ENCODE results near the gene WIPF2. TPM values are rescaled to one million over a fixed set of nuclear protein-coding genes. Genes with fewer than 3 reads are reported as not detected.

WIPF2 gene
- total RNA-seq, 4 donors from 2014 or later, result 7.8 to 21.5 (median 12.1) TPM

GRCh38 chr17:40173778-40174135, 45.3 kb upstream of the WIPF2 start:
- intact Hi-C loops (cut with DNase I), result no loop called here
- TF ChIP-seq CTCF (IDR thresholded peaks at IDR 0.05) (no peak), EP300 (IDR thresholded peaks at IDR 0.05) (no peak), POLR2A (IDR thresholded peaks at IDR 0.05; ENCODE audit: low read depth) (no peak), POLR2AphosphoS5 (IDR thresholded peaks at IDR 0.05) (no peak)
- no peaks in the 10 kb centered on the region for H3K27me3 ChIP-seq
- WGBS, result 65% methylated on average over 3 of the region's 3 CpGs
- H3K27ac ChIP-seq (replicated peaks in 1 of 4), result no peak overlapping the region
- no peaks in the 10 kb centered on the region for H3K9me3 ChIP-seq
- H3K4me1 ChIP-seq, result peaks cover 16 to 27% (median 22%) of the 10 kb centered on the region in 4 donors
- no peak overlapping the region for H3K4me3 ChIP-seq
- peaks cover 43 to 82% (median 62%) of the 10 kb centered on the region in 4 donors for H3K36me3 ChIP-seq
- no peak for DNase-seq (ENCODE audit: extremely low spot score)

- Histone ChIP-seq H3K27ac (replicated peaks in 1 of 4) (no peak overlapping the region), H3K27me3 (no peaks in the 10 kb centered on the region), H3K4me1 (peaks cover 16 to 25% (median 21%) of the 10 kb centered on the region in 4 donors), H3K9me3 (no peaks in the 10 kb centered on the region), H3K4me3 (no peak overlapping the region), H3K36me3 (peaks cover 36 to 74% (median 55%) of the 10 kb centered on the region in 4 donors)
- intact Hi-C loops (cut with DNase I), result no loop called here
- TF ChIP-seq POLR2AphosphoS5 (IDR thresholded peaks at IDR 0.05) (no peak), EP300 (IDR thresholded peaks at IDR 0.05) (no peak), CTCF (IDR thresholded peaks at IDR 0.05) (no peak), POLR2A (IDR thresholded peaks at IDR 0.05; ENCODE audit: low read depth) (no peak)
- 84% methylated on average over 1 of the region's 1 CpG for WGBS
- DNase-seq (ENCODE audit: extremely low spot score), result no peak
Measured at GRCh38 chr17:40174514-40174913, 44.6 kb upstream of the WIPF2 start.

- intact Hi-C loops (cut with DNase I), result no loop called here
- H3K27me3 ChIP-seq, result no peaks in the 10 kb centered on the region
- no peaks in the 10 kb centered on the region for H3K9me3 ChIP-seq
- H3K36me3 ChIP-seq, result peaks cover 21 to 58% (median 40%) of the 10 kb centered on the region in 4 donors
- peaks cover 16 to 25% (median 21%) of the 10 kb centered on the region in 4 donors for H3K4me1 ChIP-seq
- WGBS, result 95% methylated on average over 7 of the region's 7 CpGs
- TF ChIP-seq POLR2A (IDR thresholded peaks at IDR 0.05; ENCODE audit: low read depth), result no peak
- no peak for TF ChIP-seq EP300 (IDR thresholded peaks at IDR 0.05)
- TF ChIP-seq POLR2AphosphoS5 (IDR thresholded peaks at IDR 0.05), result no peak
- no peak for TF ChIP-seq CTCF (IDR thresholded peaks at IDR 0.05)
- H3K4me3 ChIP-seq, result no peak overlapping the region
- no peak for DNase-seq (ENCODE audit: extremely low spot score)
- no peak overlapping the region for H3K27ac ChIP-seq (replicated peaks in 1 of 4)
Measured at GRCh38 chr17:40175928-40176753, 43.0 kb upstream of the WIPF2 start.

- peaks cover 16 to 25% (median 21%) of the 10 kb centered on the region in 4 donors for H3K4me1 ChIP-seq
- 83% methylated on average over 2 of the region's 2 CpGs for WGBS
- no peaks in the 10 kb centered on the region for H3K9me3 ChIP-seq
- H3K4me3 ChIP-seq, result peak overlapping the region in 1 of 4 donors; percentile 62
- no peak for DNase-seq (ENCODE audit: extremely low spot score)
- intact Hi-C loops (cut with DNase I), result no loop called here
- peaks cover 15 to 52% (median 37%) of the 10 kb centered on the region in 4 donors for H3K36me3 ChIP-seq
- no peak overlapping the region for H3K27ac ChIP-seq (replicated peaks in 1 of 4)
- no peak for TF ChIP-seq POLR2AphosphoS5 (IDR thresholded peaks at IDR 0.05)
- no peak for TF ChIP-seq EP300 (IDR thresholded peaks at IDR 0.05)
- TF ChIP-seq POLR2A (IDR thresholded peaks at IDR 0.05; ENCODE audit: low read depth), result no peak
- TF ChIP-seq CTCF (IDR thresholded peaks at IDR 0.05), result no peak
- no peaks in the 10 kb centered on the region for H3K27me3 ChIP-seq
Measured at GRCh38 chr17:40176754-40177110, 42.4 kb upstream of the WIPF2 start.
